Retina (tissue), 1 donor: ENCODE results near the gene NSMF.
"Not testable (repeated sequence)": the region's sequence is repeated elsewhere in the genome, so short reads cannot be mapped to it uniquely, and the experiment has no call there.

Source experiments
- DNase-seq: peaks from one replicate; pipeline ENCODE4 v3.0.0-alpha.2; 2016

NSMF gene

GRCh38 chr9:137456864-137457405 is 2.2 kb downstream of the NSMF start:
- no peak for DNase-seq

DNA sequence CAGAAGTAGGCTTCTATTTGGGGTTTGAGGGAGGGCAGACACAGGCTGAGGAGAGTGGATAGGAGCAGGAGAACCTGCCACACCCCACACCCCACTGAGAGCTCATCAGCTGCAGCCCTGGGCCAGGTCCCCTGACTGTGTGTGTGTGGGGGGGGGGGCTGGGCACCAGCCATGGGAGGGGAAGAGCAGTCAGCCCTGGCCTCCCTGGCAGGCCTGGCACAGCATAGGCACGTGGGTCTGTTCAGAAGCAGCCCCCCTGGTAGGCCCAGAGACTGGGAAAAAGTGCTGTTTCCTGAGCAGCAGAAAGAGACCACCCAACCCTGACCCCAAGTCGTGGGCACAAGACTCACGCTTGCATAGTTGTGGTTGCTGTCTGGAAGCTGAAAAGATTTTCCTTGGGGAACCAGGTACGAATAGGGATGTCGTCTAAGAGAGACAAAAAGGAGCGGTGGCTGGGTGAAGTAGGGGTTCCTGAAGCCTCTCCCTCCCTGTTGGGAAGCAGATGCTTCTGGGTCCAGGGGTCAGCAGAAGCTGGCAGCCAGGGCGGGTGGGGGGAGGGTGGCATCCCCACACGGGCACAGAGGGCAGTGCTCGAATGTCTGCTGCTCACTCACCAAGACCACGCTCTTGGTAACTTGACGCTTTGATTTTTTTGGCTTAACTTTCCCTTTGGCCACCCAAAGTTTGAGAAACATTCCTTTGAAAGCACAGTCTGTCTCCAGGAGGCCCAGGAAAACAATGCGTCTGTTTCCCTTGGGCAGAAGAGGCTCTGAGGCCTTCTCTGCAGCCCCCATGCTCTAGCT is 2.9 kb downstream of the NSMF start:
- DNase-seq, result no peak

GRCh38 chr9:137455359-137455991 is 3.7 kb downstream of the NSMF start:
- DNase-seq, result no peak

DNA sequence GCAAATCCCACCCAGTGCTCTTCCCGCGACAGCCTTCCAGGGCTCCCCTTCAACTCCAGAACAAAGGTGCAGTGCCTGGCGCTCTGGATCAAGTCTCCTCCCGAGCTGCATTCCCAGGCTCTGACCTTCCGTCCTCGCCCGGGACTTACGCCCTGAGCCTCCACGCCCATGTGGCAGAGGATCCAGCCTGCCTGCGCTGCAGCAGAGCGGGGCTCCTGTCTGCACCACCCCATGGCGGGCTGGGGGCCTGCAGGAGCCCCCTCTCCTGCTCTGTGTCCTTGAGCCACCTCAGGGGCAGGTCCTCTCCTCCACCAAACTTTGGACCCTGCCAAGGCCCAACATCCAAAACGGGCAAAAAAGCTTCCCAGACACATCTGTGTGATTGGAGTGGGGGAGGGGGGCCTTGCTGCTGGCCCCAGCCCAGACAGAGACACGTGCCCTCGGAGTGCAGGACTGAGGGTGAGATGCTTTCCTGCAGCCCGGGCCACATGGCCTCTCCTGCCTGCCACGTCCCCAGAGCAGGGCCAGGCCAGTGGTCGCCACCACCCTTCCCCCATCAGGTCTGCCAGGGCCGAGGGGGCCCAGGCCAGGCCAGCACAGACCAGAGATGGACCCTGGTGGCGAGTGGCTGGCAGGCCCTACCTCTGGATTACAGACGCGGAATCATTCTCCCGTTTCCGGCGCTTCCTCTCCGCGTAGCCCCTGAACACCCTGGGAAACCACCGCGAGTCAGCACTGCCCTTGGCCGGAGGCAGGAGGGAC is 4.4 kb downstream of the NSMF start:
- DNase-seq, result no peak

DNA sequence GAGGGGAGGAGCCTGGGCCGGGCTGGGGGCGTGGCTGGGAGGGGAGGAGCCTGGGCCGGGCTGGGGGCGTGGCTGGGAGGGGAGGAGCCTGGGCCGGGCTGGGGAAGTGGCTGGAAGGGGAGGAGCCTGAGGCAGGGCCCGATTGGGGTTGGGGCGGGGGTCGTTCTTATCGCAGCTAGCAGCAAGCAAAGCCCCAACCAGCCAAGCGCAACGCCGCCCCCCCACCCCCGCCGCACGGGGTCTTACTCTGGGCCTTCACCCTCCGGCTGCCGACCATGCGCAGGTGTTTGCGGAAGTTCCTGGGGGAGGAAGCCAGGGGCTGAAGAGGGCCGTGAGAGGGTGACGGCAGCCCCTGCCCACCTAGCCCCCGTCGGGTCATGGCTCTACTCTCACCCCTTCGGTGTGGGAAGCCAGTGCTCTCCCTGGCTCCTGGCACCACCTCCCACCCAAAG is 5.0 kb downstream of the NSMF start:
- peak; percentile 54 for DNase-seq

- DNase-seq, result peak; percentile 74
Observed at GRCh38 chr9:137453643-137454081, 5.5 kb downstream of the NSMF start.

- peak; percentile 39 for DNase-seq
Observed at GRCh38 chr9:137452761-137453642, 6.1 kb downstream of the NSMF start.

DNA sequence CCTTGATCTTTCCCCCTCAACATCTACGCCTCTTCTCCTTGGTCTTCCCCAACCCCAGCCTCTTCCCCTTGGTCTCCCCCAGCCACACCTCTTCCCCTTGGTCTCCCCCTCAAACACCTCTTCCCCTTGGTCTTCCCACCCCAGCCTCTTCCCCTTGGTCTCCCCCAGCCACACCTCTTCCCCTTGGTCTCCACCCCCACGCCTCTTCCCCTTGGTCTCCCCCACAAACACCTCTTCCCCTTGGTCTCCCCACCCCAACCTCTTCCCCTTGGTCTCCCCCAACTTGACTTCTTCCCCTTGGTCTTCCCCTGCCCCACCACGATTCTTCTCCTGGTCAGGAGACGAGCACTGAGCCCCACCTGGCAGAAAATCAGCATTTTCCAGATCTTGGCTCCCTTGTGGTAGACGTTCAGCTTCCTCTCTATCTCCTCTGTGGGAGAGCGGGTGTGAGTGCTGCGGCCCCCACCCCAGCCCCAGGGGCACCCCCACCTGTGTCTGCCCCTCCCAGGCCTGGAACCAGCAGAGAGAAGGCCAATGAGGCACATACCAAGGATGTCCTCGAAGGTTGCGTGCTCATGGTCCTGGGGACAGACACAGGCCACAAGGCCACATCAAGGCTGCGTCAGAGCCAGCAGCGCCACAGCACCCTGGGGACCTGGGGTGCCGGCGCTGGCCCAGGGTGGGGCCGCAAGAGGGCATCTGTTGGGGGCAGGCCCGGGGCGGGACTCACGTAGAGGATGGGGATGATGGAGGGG is 7.0 kb downstream of the NSMF start:
- DNase-seq, result no peak

DNA sequence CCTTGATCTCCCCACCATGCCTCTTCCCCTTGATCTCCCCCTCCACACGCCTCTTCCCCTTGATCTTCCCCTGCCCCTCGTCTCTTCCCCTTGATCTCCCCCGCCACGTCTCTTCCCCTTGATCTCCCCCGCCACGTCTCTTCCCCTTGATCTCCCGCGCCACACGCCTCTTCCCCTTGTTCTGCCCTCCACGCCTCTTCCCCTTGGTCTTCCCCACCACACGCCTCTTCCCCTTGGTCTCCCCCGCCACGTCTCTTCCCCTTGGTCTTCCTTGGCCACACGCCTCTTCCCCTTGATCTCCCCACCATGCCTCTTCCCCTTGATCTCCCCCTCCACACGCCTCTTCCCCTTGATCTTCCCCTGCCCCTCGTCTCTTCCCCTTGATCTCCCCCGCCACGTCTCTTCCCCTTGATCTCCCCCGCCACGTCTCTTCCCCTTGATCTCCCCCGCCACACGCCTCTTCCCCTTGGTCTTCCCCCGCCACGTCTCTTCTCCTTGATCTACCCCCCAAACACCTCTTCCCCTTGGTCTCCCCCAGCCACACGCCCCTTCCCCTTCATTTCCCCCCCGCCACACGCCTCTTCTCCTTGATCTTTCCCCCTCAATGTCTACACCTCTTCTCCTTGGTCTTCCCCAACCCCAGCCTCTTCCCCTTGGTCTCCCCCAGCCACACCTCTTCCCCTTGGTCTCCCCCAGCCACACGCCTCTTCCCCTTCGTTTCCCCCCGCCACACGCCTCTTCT is 7.7 kb downstream of the NSMF start:
- DNase-seq, result not testable (repeated sequence)

- not testable (repeated sequence) for DNase-seq
Observed at GRCh38 chr9:137450539-137451222, 8.5 kb downstream of the NSMF start.

GRCh38 chr9:137449931-137450538 is 9.1 kb downstream of the NSMF start:
- no peak for DNase-seq

- no peak for DNase-seq
Observed at GRCh38 chr9:137449081-137449844, 9.9 kb downstream of the NSMF start.

GRCh38 chr9:137448602-137448962 is 10.6 kb downstream of the NSMF start:
- DNase-seq, result no peak

- DNase-seq, result no peak
Observed at GRCh38 chr9:137447722-137448601, 11.2 kb downstream of the NSMF start.

DNA sequence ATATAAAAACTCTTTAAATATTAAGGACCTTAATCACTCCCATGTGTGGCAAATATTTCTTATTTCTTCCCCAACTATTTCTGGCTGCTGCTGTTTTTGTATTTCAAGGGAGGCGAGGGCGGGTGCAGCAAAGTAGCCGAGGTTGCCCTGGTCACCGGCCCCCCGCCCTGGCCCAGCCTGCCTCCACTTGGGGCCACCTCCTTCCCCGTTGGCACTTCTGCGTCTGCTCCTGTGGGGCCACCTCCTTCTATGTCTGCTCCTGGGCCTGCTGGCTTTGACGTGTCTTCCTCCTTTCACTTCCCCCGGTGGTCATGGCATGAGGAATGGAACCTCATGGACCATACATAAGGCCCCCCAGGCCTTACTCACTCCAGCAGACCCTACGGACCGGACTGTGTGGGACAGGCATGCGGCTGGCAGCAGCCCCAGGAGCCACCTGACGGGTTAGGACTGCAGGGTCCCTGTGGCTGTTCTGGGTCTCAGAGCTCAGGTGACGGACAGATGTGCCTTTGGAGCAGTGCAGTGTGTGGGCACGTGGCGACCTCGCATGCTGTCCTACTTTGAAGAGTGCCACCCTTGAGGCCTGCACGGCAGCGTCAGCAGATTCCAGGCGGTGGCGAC is 12.2 kb downstream of the NSMF start:
- no peak for DNase-seq

GRCh38 chr9:137445930-137446431 is 13.2 kb downstream of the NSMF start:
- DNase-seq, result no peak

DNA sequence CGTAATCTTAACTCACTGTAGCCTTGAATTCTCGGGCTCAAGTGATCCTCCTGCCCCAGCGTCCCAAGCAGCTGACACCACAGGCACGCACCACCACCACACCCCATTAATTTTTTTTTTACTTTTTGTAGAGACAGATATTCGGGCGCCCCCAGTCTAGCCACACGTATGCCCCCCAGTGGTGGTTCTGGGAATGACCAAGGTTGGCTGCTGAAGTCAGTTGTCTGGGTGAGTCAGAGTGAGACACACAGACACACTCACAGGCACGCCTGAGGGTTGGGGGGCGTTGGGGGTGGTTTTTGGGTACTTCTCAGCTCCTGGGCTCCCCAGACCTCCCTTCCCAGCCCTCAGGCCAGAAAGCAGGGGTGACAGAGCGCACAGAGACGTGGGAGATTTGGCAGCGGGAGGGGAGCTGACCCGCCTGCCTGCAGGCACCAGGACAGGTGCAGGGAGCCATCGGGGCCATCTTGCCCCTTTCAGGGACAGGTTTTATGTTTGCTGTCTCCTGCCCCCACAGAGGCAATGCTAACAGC is 13.8 kb downstream of the NSMF start:
- peak; percentile 79 for DNase-seq
